Measurements from ENCODE around the gene CCDC12. TPM values are rescaled to one million over a fixed set of nuclear protein-coding genes. Genes with fewer than 3 reads are reported as not detected.

The CCDC12 gene
- total and polyA plus RNA-seq, 5 experiments from 2014 or later: 58.8 to 106 (median 81.9) TPM

GRCh38 chr3:46903341-46904302 is 72.9 kb downstream of the CCDC12 start:
- Mint-ChIP-seq H3K36me3 (no peaks in the 10 kb centered on the region), H3K4me1 (peaks cover 0 to 7% (median 4%) of the 10 kb centered on the region in 4 donors), H3K4me3 (no peak overlapping the region), H3K27me3 (peaks cover 0 to 11% (median 9%) of the 10 kb centered on the region in 5 donors), H3K9me3 (no peaks in the 10 kb centered on the region), H3K27ac (no peak overlapping the region)
- POLR2A ChIA-PET: no interaction called here
- ATAC-seq: no peak
- peak in 1 of 10 donors; percentile 52 for DNase-seq

- peaks cover 0 to 14% (median 6%) of the 10 kb centered on the region in 4 donors for H3K4me1 Mint-ChIP-seq
These were observed 74.3 kb downstream of the CCDC12 start for GRCh38 chr3:46902188-46902631.

GRCh38 chr3:46901591-46902187 is 74.9 kb downstream of the CCDC12 start:
- H3K9me3 Mint-ChIP-seq: no peaks in the 10 kb centered on the region

More at GRCh38 chr3:46902188-46902631, 74.3 kb downstream of the CCDC12 start:
- no peak overlapping the region for H3K27ac Mint-ChIP-seq
- POLR2A ChIA-PET: no interaction called here
- no peaks in the 10 kb centered on the region for H3K36me3 Mint-ChIP-seq
- ATAC-seq (no peak), DNase-seq (peak in 1 of 10 donors; percentile 56)
- no peaks in the 10 kb centered on the region for H3K9me3 Mint-ChIP-seq
- peaks cover 0 to 20% (median 19%) of the 10 kb centered on the region in 5 donors for H3K27me3 Mint-ChIP-seq
- no peak overlapping the region for H3K4me3 Mint-ChIP-seq

GRCh38 chr3:46901061-46901460 is 75.5 kb downstream of the CCDC12 start:
- Mint-ChIP-seq H3K9me3 (no peaks in the 10 kb centered on the region), H3K27me3 (peaks cover 1 to 30% (median 17%) of the 10 kb centered on the region in 5 donors), H3K4me3 (no peak overlapping the region), H3K4me1 (peaks cover 0 to 14% (median 6%) of the 10 kb centered on the region in 4 donors), H3K36me3 (no peaks in the 10 kb centered on the region), H3K27ac (no peak overlapping the region)
- DNase-seq (peak in 1 of 10 donors; percentile 41), ATAC-seq (no peak)
- POLR2A ChIA-PET: no interaction called here

More at GRCh38 chr3:46901591-46902187, 74.9 kb downstream of the CCDC12 start:
- ATAC-seq: no peak
- no peak overlapping the region for H3K4me3 Mint-ChIP-seq
- DNase-seq: peak in 1 of 10 donors; percentile 35
- H3K27ac Mint-ChIP-seq: no peak overlapping the region
- POLR2A ChIA-PET: no interaction called here
- peaks cover 0 to 14% (median 6%) of the 10 kb centered on the region in 4 donors for H3K4me1 Mint-ChIP-seq
- no peaks in the 10 kb centered on the region for H3K36me3 Mint-ChIP-seq
- peaks cover 0 to 25% (median 16%) of the 10 kb centered on the region in 5 donors for H3K27me3 Mint-ChIP-seq

GRCh38 chr3:46900356-46900755 is 76.2 kb downstream of the CCDC12 start:
- H3K4me3 Mint-ChIP-seq: no peak overlapping the region
- no peak overlapping the region for H3K27ac Mint-ChIP-seq
- peaks cover 0 to 16% (median 6%) of the 10 kb centered on the region in 4 donors for H3K4me1 Mint-ChIP-seq
- no peaks in the 10 kb centered on the region for H3K36me3 Mint-ChIP-seq
- ATAC-seq (no peak), DNase-seq (peak in 1 of 10 donors; percentile 43)
- POLR2A ChIA-PET: no interaction called here
- no peaks in the 10 kb centered on the region for H3K9me3 Mint-ChIP-seq
- peaks cover 3 to 34% (median 20%) of the 10 kb centered on the region in 5 donors for H3K27me3 Mint-ChIP-seq

GRCh38 chr3:46900007-46900292 is 76.6 kb downstream of the CCDC12 start:
- DNase-seq (peak in 1 of 10 donors; percentile 42), ATAC-seq (no peak)
- Mint-ChIP-seq H3K27me3 (peaks cover 7 to 38% (median 20%) of the 10 kb centered on the region in 5 donors), H3K27ac (no peak overlapping the region), H3K4me1 (peaks cover 0 to 19% (median 7%) of the 10 kb centered on the region in 4 donors), H3K36me3 (no peaks in the 10 kb centered on the region), H3K4me3 (no peak overlapping the region), H3K9me3 (no peaks in the 10 kb centered on the region)
- POLR2A ChIA-PET: no interaction called here

- POLR2A ChIA-PET: no interaction called here
- Mint-ChIP-seq H3K36me3 (no peaks in the 10 kb centered on the region), H3K27me3 (peaks cover 7 to 44% (median 20%) of the 10 kb centered on the region in 5 donors), H3K27ac (no peak overlapping the region), H3K4me1 (peaks cover 0 to 19% (median 7%) of the 10 kb centered on the region in 4 donors), H3K4me3 (peak overlapping the region in 3 of 10 donors; percentile 18 to 51 (median 33)), H3K9me3 (no peaks in the 10 kb centered on the region)
- peak in 1 of 10 donors; percentile 53 for DNase-seq
- no peak for ATAC-seq
These were observed 77.2 kb downstream of the CCDC12 start for GRCh38 chr3:46899151-46900006.

- DNase-seq: peak in 1 of 10 donors; percentile 61
These were observed 78.0 kb downstream of the CCDC12 start for GRCh38 chr3:46898321-46899150.

GRCh38 chr3:46897829-46898320 is 78.7 kb downstream of the CCDC12 start:
- no peak for ATAC-seq
- Mint-ChIP-seq H3K27ac (no peak overlapping the region), H3K4me1 (peaks cover 1 to 19% (median 7%) of the 10 kb centered on the region in 4 donors), H3K36me3 (no peaks in the 10 kb centered on the region), H3K4me3 (no peak overlapping the region), H3K9me3 (no peaks in the 10 kb centered on the region), H3K27me3 (peaks cover 8 to 58% (median 29%) of the 10 kb centered on the region in 5 donors)
- POLR2A ChIA-PET: no interaction called here
- DNase-seq: peak in 1 of 10 donors; percentile 50

More at GRCh38 chr3:46898321-46899150, 78.0 kb downstream of the CCDC12 start:
- Mint-ChIP-seq H3K27ac (no peak overlapping the region), H3K4me1 (peaks cover 0 to 19% (median 7%) of the 10 kb centered on the region in 4 donors), H3K27me3 (peaks cover 8 to 51% (median 25%) of the 10 kb centered on the region in 5 donors), H3K9me3 (no peaks in the 10 kb centered on the region), H3K4me3 (peak overlapping the region in 6 of 10 donors; percentile 28 to 51 (median 40)), H3K36me3 (no peaks in the 10 kb centered on the region)
- peak in 1 of 2 donors; percentile 31 for ATAC-seq
- POLR2A ChIA-PET: no interaction called here

- peak in 1 of 10 donors; percentile 27 for DNase-seq
- Mint-ChIP-seq H3K27ac (no peak overlapping the region), H3K4me1 (peaks cover 2 to 19% (median 12%) of the 10 kb centered on the region in 4 donors), H3K9me3 (no peaks in the 10 kb centered on the region), H3K36me3 (no peaks in the 10 kb centered on the region), H3K4me3 (no peak overlapping the region), H3K27me3 (peaks cover 8 to 66% (median 31%) of the 10 kb centered on the region in 5 donors)
- ATAC-seq: no peak
- POLR2A ChIA-PET: no interaction called here
These were observed 79.5 kb downstream of the CCDC12 start for GRCh38 chr3:46897031-46897430.

- H3K27ac Mint-ChIP-seq: no peak overlapping the region
- POLR2A ChIA-PET: no interaction called here
- peaks cover 12 to 72% (median 37%) of the 10 kb centered on the region in 5 donors for H3K27me3 Mint-ChIP-seq
- no peaks in the 10 kb centered on the region for H3K36me3 Mint-ChIP-seq
- H3K4me3 Mint-ChIP-seq: no peak overlapping the region
- H3K9me3 Mint-ChIP-seq: no peaks in the 10 kb centered on the region
- DNase-seq (peak in 1 of 10 donors; percentile 31), ATAC-seq (no peak)
- peaks cover 2 to 19% (median 13%) of the 10 kb centered on the region in 4 donors for H3K4me1 Mint-ChIP-seq
These were observed 80.2 kb downstream of the CCDC12 start for GRCh38 chr3:46896386-46896785.
